HG03108 (cell line): Measurements from ENCODE around the gene SLC35F6.
"Not testable (repeated sequence)": the region's sequence is repeated elsewhere in the genome, so short reads cannot be mapped to it uniquely, and the experiment has no call there.

Experiments used
- ATAC-seq: cut with Tn5 transposase; IDR thresholded peaks from one replicate; pipeline ENCODE4 v1.9.1; 2021; ENCODE audit warnings: moderate library complexity; ENCODE audit not compliant: unreplicated experiment

Gene SLC35F6

GRCh38 chr2:26730549-26731344, 33.3 kb upstream of the SLC35F6 start:
- ATAC-seq: no peak

- ATAC-seq: no peak
Observed at GRCh38 chr2:26731714-26732113, 32.4 kb upstream of the SLC35F6 start.

- no peak for ATAC-seq
Observed at GRCh38 chr2:26732446-26732845, 31.6 kb upstream of the SLC35F6 start.

GRCh38 chr2:26733413-26733812, 30.7 kb upstream of the SLC35F6 start:
- no peak for ATAC-seq

GRCh38 chr2:26735097-26735496, 29.0 kb upstream of the SLC35F6 start:
- ATAC-seq: no peak

- no peak for ATAC-seq
Observed at GRCh38 chr2:26735883-26736588, 28.0 kb upstream of the SLC35F6 start.

- no peak for ATAC-seq
Observed at GRCh38 chr2:26737221-26737620, 26.9 kb upstream of the SLC35F6 start.

- ATAC-seq: no peak
Observed at GRCh38 chr2:26738481-26738880, 25.6 kb upstream of the SLC35F6 start.

- ATAC-seq: no peak
Observed at GRCh38 chr2:26739514-26739913, 24.6 kb upstream of the SLC35F6 start.

GRCh38 chr2:26740346-26740745, 23.7 kb upstream of the SLC35F6 start:
- no peak for ATAC-seq

GRCh38 chr2:26740890-26741302, 23.2 kb upstream of the SLC35F6 start:
- ATAC-seq: no peak

GRCh38 chr2:26742048-26742770, 21.9 kb upstream of the SLC35F6 start:
- no peak for ATAC-seq

- no peak for ATAC-seq
Observed at GRCh38 chr2:26743852-26744251, 20.2 kb upstream of the SLC35F6 start.

- no peak for ATAC-seq
Observed at GRCh38 chr2:26744953-26745352, 19.1 kb upstream of the SLC35F6 start.

GRCh38 chr2:26745609-26746327, 18.3 kb upstream of the SLC35F6 start:
- ATAC-seq: no peak

- no peak for ATAC-seq
Observed at GRCh38 chr2:26746934-26747333, 17.1 kb upstream of the SLC35F6 start.

GRCh38 chr2:26749787-26750420, 14.2 kb upstream of the SLC35F6 start:
- not testable (repeated sequence) for ATAC-seq

GRCh38 chr2:26750467-26750866, 13.6 kb upstream of the SLC35F6 start:
- ATAC-seq: not testable (repeated sequence)

- no peak for ATAC-seq
Observed at GRCh38 chr2:26752656-26753055, 11.4 kb upstream of the SLC35F6 start.

GRCh38 chr2:26754539-26754938, 9.5 kb upstream of the SLC35F6 start:
- ATAC-seq: no peak
